Measurements from ENCODE around the gene PANK4. TPM values are rescaled to one million over a fixed set of nuclear protein-coding genes. Genes with fewer than 3 reads are reported as not detected.

PANK4 gene
- total and polyA plus RNA-seq, 8 donors, result 9.7 to 26.4 (median 11.6) TPM

DNA sequence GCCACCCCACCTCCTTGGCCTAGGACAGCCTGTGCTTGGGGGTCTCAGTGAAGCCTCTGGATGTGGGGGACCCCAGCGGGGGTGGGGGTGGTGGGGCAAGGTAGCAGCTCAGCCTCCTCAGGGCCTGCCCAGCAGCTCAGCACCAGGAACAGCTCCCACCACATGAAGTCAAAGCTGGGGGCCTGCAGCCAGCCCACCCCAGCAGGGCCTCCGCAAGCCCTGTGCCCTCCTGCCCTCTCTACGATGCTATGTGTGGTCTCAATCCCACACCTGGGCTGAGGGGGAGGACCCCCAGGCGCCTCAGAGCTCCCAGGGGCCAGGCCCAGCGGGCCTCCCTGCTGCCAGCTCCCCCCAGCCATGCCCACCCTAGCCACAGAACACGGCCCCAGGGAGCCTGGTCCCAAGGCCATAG, 18.6 kb downstream of the PANK4 start:
- Histone ChIP-seq H3K9me3 (no peaks in the 10 kb centered on the region), H3K27ac (no peak overlapping the region), H3K4me1 (no peaks in the 10 kb centered on the region), H3K27me3 (peaks cover 0 to 7% (median 0%) of the 10 kb centered on the region in 4 donors), H3K36me3 (peaks cover 2 to 41% (median 31%) of the 10 kb centered on the region in 3 donors), H3K4me3 (no peak overlapping the region)
- intact Hi-C loops (cut with DNase I), result no loop called here
- TF ChIP-seq, protein P1, sequence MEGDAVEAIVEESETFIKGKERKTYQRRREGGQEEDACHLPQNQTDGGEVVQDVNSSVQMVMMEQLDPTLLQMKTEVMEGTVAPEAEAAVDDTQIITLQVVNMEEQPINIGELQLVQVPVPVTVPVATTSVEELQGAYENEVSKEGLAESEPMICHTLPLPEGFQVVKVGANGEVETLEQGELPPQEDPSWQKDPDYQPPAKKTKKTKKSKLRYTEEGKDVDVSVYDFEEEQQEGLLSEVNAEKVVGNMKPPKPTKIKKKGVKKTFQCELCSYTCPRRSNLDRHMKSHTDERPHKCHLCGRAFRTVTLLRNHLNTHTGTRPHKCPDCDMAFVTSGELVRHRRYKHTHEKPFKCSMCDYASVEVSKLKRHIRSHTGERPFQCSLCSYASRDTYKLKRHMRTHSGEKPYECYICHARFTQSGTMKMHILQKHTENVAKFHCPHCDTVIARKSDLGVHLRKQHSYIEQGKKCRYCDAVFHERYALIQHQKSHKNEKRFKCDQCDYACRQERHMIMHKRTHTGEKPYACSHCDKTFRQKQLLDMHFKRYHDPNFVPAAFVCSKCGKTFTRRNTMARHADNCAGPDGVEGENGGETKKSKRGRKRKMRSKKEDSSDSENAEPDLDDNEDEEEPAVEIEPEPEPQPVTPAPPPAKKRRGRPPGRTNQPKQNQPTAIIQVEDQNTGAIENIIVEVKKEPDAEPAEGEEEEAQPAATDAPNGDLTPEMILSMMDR (IDR thresholded peaks at IDR 0.05), result no peak
- DNase-seq (no peak), ATAC-seq (no peak), FAIRE-seq (no peak)
- WGBS, 2 donors, result 89 to 94% methylated on average over 4 to 6 of the region's 6 CpGs

DNA sequence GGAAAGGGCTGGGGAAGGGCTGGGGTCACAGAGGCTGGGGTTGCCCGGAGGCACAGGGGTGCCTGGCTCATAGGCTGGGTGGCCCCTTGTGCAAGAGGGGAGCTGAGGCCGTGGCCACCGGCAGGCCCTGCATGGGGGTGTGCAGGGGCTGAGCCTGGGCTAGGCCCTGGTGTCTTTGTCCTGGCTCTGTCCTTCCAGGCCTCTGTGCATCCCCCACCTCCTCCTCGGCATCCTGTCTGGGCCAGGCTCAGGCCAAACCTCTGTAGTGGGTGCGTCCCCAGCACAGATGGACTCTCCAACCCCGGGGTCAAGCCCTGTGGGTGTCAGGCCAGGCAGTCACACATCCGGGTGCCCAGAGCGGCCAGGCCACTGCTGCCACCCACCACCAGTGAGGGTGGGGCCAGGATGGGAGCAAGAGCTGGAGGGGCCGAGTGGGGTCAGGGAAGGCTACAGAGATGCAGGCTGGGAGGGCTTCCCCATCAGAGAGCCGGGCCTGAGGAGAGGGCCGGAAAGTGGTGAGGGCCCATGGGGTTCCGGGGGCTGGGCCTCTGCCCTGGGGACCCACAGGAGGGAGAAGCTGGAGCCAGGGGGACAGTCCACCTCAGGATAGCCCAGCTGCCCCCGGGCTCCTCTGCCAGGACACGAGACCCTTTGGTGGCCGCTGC, 19.4 kb downstream of the PANK4 start:
- ATAC-seq, result peak in 3 of 4 donors; percentile 7 to 18 (median 14)
- Histone ChIP-seq H3K9me3 (no peaks in the 10 kb centered on the region), H3K27ac (no peak overlapping the region), H3K4me1 (no peaks in the 10 kb centered on the region), H3K36me3 (peaks cover 2 to 34% (median 25%) of the 10 kb centered on the region in 3 donors), H3K27me3 (peaks cover 0 to 7% (median 0%) of the 10 kb centered on the region in 4 donors), H3K4me3 (no peak overlapping the region)
- TF ChIP-seq, protein P1 (IDR thresholded peaks at IDR 0.05), result no peak
- FAIRE-seq, result no peak
- 62 to 69% methylated on average over 11 to 15 of the region's 15 CpGs for WGBS, 2 donors
- DNase-seq, result no peak
- intact Hi-C loops (cut with DNase I), result no loop called here

DNA sequence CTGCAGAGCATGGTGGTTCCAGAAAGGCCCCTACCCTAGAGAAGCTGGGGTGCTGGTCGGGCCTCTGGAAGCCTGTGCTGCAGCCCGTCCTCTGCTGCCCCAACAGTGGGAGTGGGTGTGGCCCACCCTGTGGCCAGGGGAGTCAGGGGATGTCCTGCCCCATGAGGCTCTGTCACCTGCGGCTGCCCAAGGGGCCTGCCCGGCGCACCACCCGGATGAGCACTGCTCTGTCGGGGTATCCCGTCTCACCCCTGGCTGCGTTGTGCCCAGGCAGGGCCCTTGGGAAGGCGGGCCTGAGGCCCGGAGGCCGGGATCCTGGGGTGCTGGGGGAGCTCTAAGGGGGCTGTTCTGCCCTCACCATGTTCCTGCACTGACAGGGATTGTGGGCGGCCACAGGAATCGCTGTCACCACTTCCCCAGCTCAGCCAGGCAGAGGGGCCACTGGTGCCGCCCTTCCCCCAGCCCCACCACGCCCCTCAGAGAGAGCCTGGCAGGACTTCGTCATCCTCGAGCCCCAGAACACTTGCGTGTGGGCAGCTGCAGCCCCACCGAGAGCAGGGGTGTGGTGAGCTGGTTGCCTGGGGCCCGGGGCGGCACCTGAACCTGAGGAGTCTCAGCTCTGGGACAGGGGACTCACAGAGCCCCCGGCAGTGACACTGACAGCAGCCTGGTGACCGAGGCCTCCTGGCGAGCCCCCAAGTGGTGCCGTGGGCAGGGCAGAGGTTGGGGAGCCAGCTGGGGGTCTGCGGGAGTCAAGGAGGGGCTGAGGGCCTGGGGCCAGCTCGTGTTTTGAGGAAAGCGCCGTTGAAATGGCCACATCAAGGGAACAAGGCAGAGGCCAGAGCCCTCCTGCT, 20.2 kb downstream of the PANK4 start:
- FAIRE-seq (no peak), DNase-seq (no peak), ATAC-seq (peak in 1 of 4 donors; percentile 6)
- H3K4me1 ChIP-seq, result no peaks in the 10 kb centered on the region
- H3K4me3 ChIP-seq, result no peak overlapping the region
- intact Hi-C loops (cut with DNase I), result no loop called here
- TF ChIP-seq, protein P1 (IDR thresholded peaks at IDR 0.05), result no peak
- peaks cover 0 to 7% (median 0%) of the 10 kb centered on the region in 4 donors for H3K27me3 ChIP-seq
- no peaks in the 10 kb centered on the region for H3K9me3 ChIP-seq
- no peak overlapping the region for H3K27ac ChIP-seq
- 45 to 53% methylated on average over 29 to 30 of the region's 30 CpGs for WGBS, 2 donors
- peaks cover 2 to 26% (median 20%) of the 10 kb centered on the region in 3 donors for H3K36me3 ChIP-seq

DNA sequence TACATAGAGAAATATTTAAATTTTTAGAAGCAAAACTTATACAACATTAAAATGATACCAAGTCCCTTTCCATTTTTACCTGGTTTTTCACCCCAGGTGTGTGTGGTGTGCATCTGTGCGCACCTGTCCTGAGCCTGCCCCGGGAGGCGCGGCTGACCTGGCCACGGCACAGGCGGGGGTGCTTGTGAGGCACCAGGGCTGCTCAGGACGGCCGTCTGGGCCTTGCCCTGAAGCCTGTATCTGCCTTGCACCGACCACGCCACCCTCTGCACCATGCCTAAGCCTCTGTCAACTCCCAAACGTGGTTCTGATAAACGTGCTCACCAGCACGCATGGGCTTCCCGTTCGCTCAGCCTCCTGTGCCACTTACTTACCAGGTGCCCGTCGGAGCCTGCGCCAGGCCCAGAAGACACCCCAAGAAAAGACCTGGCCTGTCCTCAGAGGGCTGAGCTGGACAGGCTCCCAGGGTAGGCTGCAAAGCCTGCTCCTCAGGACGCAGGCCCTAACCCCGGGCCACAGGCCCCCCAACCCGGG, 20.9 kb downstream of the PANK4 start:
- no peak for DNase-seq
- Histone ChIP-seq H3K4me1 (no peaks in the 10 kb centered on the region), H3K36me3 (peaks cover 2 to 19% (median 13%) of the 10 kb centered on the region in 3 donors), H3K9me3 (no peaks in the 10 kb centered on the region), H3K27ac (no peak overlapping the region), H3K27me3 (peaks cover 0 to 7% (median 0%) of the 10 kb centered on the region in 4 donors), H3K4me3 (no peak overlapping the region)
- no peak for FAIRE-seq
- WGBS, 2 donors, result 36 to 46% methylated on average over 21 of the region's 21 CpGs
- TF ChIP-seq, protein P1 (IDR thresholded peaks at IDR 0.05), result no peak
- intact Hi-C loops (cut with DNase I), result no loop called here
- no peak for ATAC-seq

All from pancreas (tissue), 10 donors.